Stomach (tissue), 9 donors: ENCODE results near the gene PDGFRB. TPM values are rescaled to one million over a fixed set of nuclear protein-coding genes. Genes with fewer than 3 reads are reported as not detected.

Experiments
- DNase-seq, 2 donors: peaks; one replicate each; pipeline versions ENCODE4 v3.0.0 to v3.0.0-alpha.2; 2013 to 2019
- H3K27ac ChIP-seq, 5 donors: fragments of 200-600 bp in 4 of 5; sonication (generic) in 4 of 5; one replicate each; pipeline ENCODE4 v1.5.1; 2013 to 2019; ENCODE audit warnings: mild to moderate bottlenecking in 1 of 5, moderate library complexity in 1 of 5
- H3K27me3 ChIP-seq, 3 donors: fragments of 200-600 bp; sonication (generic); one replicate each; pipeline ENCODE4 v1.5.1; 2017 to 2019; ENCODE audit warnings: mixed run types in 1 of 3
- H3K36me3 ChIP-seq, 4 donors: fragments of 200-600 bp; sonication (generic); 1 replicate in 3 of 4; 2 replicates in 1 of 4; pipeline ENCODE4 v1.5.1; 2016 to 2019
- H3K4me1 ChIP-seq, 4 donors: fragments of 200-600 bp; sonication (generic); one replicate each; pipeline ENCODE4 v1.5.1; 2016 to 2019
- H3K4me3 ChIP-seq, 4 donors: fragments of 200-600 bp; sonication (generic) in 3 of 4; one replicate each; pipeline ENCODE4 v1.5.1; 2016 to 2019; ENCODE audit warnings: mild to moderate bottlenecking in 1 of 4
- H3K9me3 ChIP-seq, 4 donors: fragments of 200-600 bp; sonication (generic); one replicate each; pipeline ENCODE4 v1.5.1; 2016 to 2019
- EP300 ChIP-seq: sonication (generic); formaldehyde crosslinking; IDR thresholded peaks from one replicate; pipeline ENCODE4 v1.6.1; 2017; ENCODE audit warnings: antibody characterized with exemption
- POLR2A ChIP-seq, 4 donors: fragments of 450-650 bp; IDR thresholded peaks; one replicate each; pipeline ENCODE4 v1.6.1; 2016; ENCODE audit warnings: antibody characterized with exemption in 4 of 4, control low read depth in 2 of 4, mild to moderate bottlenecking in 1 of 4, moderate library complexity in 1 of 4
- POLR2AphosphoS5 ChIP-seq, 3 donors: sonication (generic); formaldehyde crosslinking; IDR thresholded peaks; one replicate each; pipeline ENCODE4 v1.6.1; 2016; ENCODE audit warnings: antibody characterized with exemption in 3 of 3
- whole genome bisulfite sequencing, 5 donors: extraction: QIAGEN DNeasy Blood & Tissue Kit in 3 of 5; methylation state at CpG; one replicate each; pipeline versions ENCODE4 v1.1.5 to v1.1.7; 2013 to 2018; 5-methylcytosine and 5-hydroxymethylcytosine counted together
- intact Hi-C: fragments of 100-400 bp; cut with DNase I; formaldehyde crosslinking; loops from one replicate; pipeline ENCODE4 v1.15.1; 2023; ENCODE audit warnings: low total_unique reads
- polyA plus RNA-seq, 3 donors: library from polyadenylated mRNA; stranded (reverse); fragments of 200-250 nt; gene quantifications; one replicate each; pipeline ENCODE4 v1.2.3, GENCODE V29; 2013
- total RNA-seq, 5 donors: library from RNA; depleted of rRNA; stranded (reverse); fragments of >200 nt; gene quantifications; one replicate each; pipeline versions ENCODE4 v1.1.0 to v1.2.3, GENCODE V29; 2014 to 2016
- TF ChIP-seq, protein P1 (sequence below), 7 experiments: fragments of 450-650 bp in 4 of 7; fragments of 200-600 bp in 3 of 7; sonication (generic) in 3 of 7; IDR thresholded peaks; one replicate each; pipeline ENCODE4 v1.5.1; 2016 to 2019; ENCODE audit warnings: antibody characterized with exemption in 7 of 7, control low read depth in 2 of 7, mild to moderate bottlenecking in 1 of 7
- donor health status: healthy with polysubstance abuse.
- donor health status: Bipolar disorder and iron deficiency.
- donor health status: healthy.

The PDGFRB gene
- total and polyA plus RNA-seq, 8 donors = 4.7 to 71.2 (median 34.6) TPM

GRCh38 chr5:150202501-150202900 lies 46.9 kb upstream of the PDGFRB start:
- WGBS, 5 donors = 85 to 93% (median 91%) methylated on average over 10 of the region's 10 CpGs
- Histone ChIP-seq H3K4me1 (no peaks in the 10 kb centered on the region), H3K27me3 (no peaks in the 10 kb centered on the region), H3K4me3 (no peak overlapping the region), H3K27ac (no peak overlapping the region), H3K9me3 (no peaks in the 10 kb centered on the region), H3K36me3 (no peaks in the 10 kb centered on the region)
- TF ChIP-seq EP300 (no peak), POLR2AphosphoS5 (IDR thresholded peaks at IDR 0.05) (no peak), POLR2A (IDR thresholded peaks at IDR 0.05) (no peak)
- TF ChIP-seq, protein P1, sequence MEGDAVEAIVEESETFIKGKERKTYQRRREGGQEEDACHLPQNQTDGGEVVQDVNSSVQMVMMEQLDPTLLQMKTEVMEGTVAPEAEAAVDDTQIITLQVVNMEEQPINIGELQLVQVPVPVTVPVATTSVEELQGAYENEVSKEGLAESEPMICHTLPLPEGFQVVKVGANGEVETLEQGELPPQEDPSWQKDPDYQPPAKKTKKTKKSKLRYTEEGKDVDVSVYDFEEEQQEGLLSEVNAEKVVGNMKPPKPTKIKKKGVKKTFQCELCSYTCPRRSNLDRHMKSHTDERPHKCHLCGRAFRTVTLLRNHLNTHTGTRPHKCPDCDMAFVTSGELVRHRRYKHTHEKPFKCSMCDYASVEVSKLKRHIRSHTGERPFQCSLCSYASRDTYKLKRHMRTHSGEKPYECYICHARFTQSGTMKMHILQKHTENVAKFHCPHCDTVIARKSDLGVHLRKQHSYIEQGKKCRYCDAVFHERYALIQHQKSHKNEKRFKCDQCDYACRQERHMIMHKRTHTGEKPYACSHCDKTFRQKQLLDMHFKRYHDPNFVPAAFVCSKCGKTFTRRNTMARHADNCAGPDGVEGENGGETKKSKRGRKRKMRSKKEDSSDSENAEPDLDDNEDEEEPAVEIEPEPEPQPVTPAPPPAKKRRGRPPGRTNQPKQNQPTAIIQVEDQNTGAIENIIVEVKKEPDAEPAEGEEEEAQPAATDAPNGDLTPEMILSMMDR (IDR thresholded peaks at IDR 0.05) = no peak
- intact Hi-C loops = no loop called here
- DNase-seq = no peak

- intact Hi-C loops = no loop called here
Observed at GRCh38 chr5:150197476-150197875, 41.8 kb upstream of the PDGFRB start.

GRCh38 chr5:150196986-150197385 lies 41.3 kb upstream of the PDGFRB start:
- H3K4me1 ChIP-seq = no peaks in the 10 kb centered on the region
- peaks cover 0 to 8% (median 0%) of the 10 kb centered on the region in 3 donors for H3K27me3 ChIP-seq
- no peaks in the 10 kb centered on the region for H3K9me3 ChIP-seq
- no peaks in the 10 kb centered on the region for H3K36me3 ChIP-seq
- H3K4me3 ChIP-seq = no peak overlapping the region
- TF ChIP-seq POLR2A (IDR thresholded peaks at IDR 0.05) (no peak), POLR2AphosphoS5 (IDR thresholded peaks at IDR 0.05) (no peak)
- TF ChIP-seq, protein P1 (IDR thresholded peaks at IDR 0.05) = no peak
- intact Hi-C loops = no loop called here
- no peak overlapping the region for H3K27ac ChIP-seq
- no peak for DNase-seq
- WGBS, 5 donors = 89 to 95% (median 94%) methylated on average over 13 to 16 of the region's 16 CpGs

More at GRCh38 chr5:150197476-150197875, 41.8 kb upstream of the PDGFRB start:
- H3K27ac ChIP-seq = no peak overlapping the region
- no peaks in the 10 kb centered on the region for H3K4me1 ChIP-seq
- H3K27me3 ChIP-seq = peaks cover 0 to 3% (median 0%) of the 10 kb centered on the region in 3 donors
- no peak for DNase-seq
- no peaks in the 10 kb centered on the region for H3K36me3 ChIP-seq
- WGBS, 5 donors = 76 to 95% (median 85%) methylated on average over 1 of the region's 1 CpG
- no peak for TF ChIP-seq POLR2AphosphoS5 (IDR thresholded peaks at IDR 0.05)
- no peak for TF ChIP-seq EP300
- TF ChIP-seq, protein P1 (IDR thresholded peaks at IDR 0.05) = no peak
- no peak for TF ChIP-seq POLR2A (IDR thresholded peaks at IDR 0.05)
- H3K9me3 ChIP-seq = no peaks in the 10 kb centered on the region
- H3K4me3 ChIP-seq = no peak overlapping the region

- no peaks in the 10 kb centered on the region for H3K9me3 ChIP-seq
- no peaks in the 10 kb centered on the region for H3K36me3 ChIP-seq
- TF ChIP-seq, protein P1 (IDR thresholded peaks at IDR 0.05) = no peak
- no peak for TF ChIP-seq POLR2A (IDR thresholded peaks at IDR 0.05)
- TF ChIP-seq EP300 = no peak
- TF ChIP-seq POLR2AphosphoS5 (IDR thresholded peaks at IDR 0.05) = no peak
- intact Hi-C loops = no loop called here
- H3K4me1 ChIP-seq = no peaks in the 10 kb centered on the region
- no peak overlapping the region for H3K4me3 ChIP-seq
- H3K27ac ChIP-seq = no peak overlapping the region
- 55 to 75% (median 69%) methylated on average over 5 of the region's 5 CpGs; no CpG with 5 or more reads in 1 of the 5 donors for WGBS, 5 donors
- DNase-seq = no peak
- peaks cover 0 to 12% (median 0%) of the 10 kb centered on the region in 3 donors for H3K27me3 ChIP-seq
Observed at GRCh38 chr5:150196514-150196913, 40.9 kb upstream of the PDGFRB start.
